Tibial nerve (tissue), 4 donors: ENCODE results near the gene PPT1. TPM values are rescaled to one million over a fixed set of nuclear protein-coding genes. Genes with fewer than 3 reads are reported as not detected.

ENCODE experiments used
- DNase-seq, 2 donors: peaks; one replicate each; pipeline ENCODE4 v3.0.0-alpha.2; 2019; ENCODE audit warnings: low spot score in 2 of 2
- H3K27ac ChIP-seq, 4 donors: fragments of 200-600 bp; sonication (generic) in 3 of 4; one replicate each; pipeline ENCODE4 v1.5.1; 2017 to 2019; ENCODE audit warnings: mild to moderate bottlenecking in 1 of 4
- H3K27me3 ChIP-seq, 2 donors: fragments of 200-600 bp; sonication (generic) in 1 of 2; one replicate each; pipeline versions ENCODE4 v1.5.1 to v1.6.0; 2017 to 2019
- H3K36me3 ChIP-seq, 3 donors: fragments of 200-600 bp; sonication (generic); one replicate each; pipeline ENCODE4 v1.5.1; 2018 to 2019
- H3K4me1 ChIP-seq, 4 donors: fragments of 200-600 bp; sonication (generic) in 3 of 4; one replicate each; pipeline ENCODE4 v1.5.1; 2017 to 2019
- H3K4me3 ChIP-seq, 4 donors: fragments of 200-600 bp; sonication (generic) in 3 of 4; one replicate each; pipeline ENCODE4 v1.5.1; 2017 to 2019; ENCODE audit warnings: mild to moderate bottlenecking in 1 of 4, moderate library complexity in 1 of 4
- H3K9me3 ChIP-seq, 4 donors: fragments of 200-600 bp; sonication (generic) in 3 of 4; one replicate each; pipeline ENCODE4 v1.5.1; 2017 to 2019
- EP300 ChIP-seq, 2 donors: sonication (generic); formaldehyde crosslinking; IDR thresholded peaks; one replicate each; pipeline ENCODE4 v1.6.1; 2017; ENCODE audit warnings: antibody characterized with exemption in 2 of 2, mild to moderate bottlenecking in 1 of 2
- POLR2A ChIP-seq, 2 donors: fragments of 450-650 bp; IDR thresholded peaks; one replicate each; pipeline ENCODE4 v1.6.1; 2017; ENCODE audit warnings: antibody characterized with exemption in 2 of 2, mild to moderate bottlenecking in 2 of 2, moderate library complexity in 2 of 2
- WGBS, 2 donors: methylation state at CpG; one replicate each; pipeline ENCODE4 v1.1.5; 2018; 5-methylcytosine and 5-hydroxymethylcytosine counted together
- total RNA-seq, 4 donors: library from RNA; depleted of rRNA; stranded (reverse); fragments of >200 nt; gene quantifications; one replicate each; pipeline ENCODE4 v1.1.0, GENCODE V29; 2016
- TF ChIP-seq, protein P1 (sequence below), 5 experiments: fragments of 200-600 bp in 3 of 5; fragments of 450-650 bp in 2 of 5; sonication (generic) in 3 of 5; IDR thresholded peaks; one replicate each; pipeline ENCODE4 v1.5.1; 2016 to 2019; ENCODE audit warnings: antibody characterized with exemption in 5 of 5, mild to moderate bottlenecking in 3 of 5, moderate library complexity in 2 of 5

PPT1 gene
- total RNA-seq, 4 donors from 2014 or later = 52.8 to 88.5 (median 58.7) TPM

DNA sequence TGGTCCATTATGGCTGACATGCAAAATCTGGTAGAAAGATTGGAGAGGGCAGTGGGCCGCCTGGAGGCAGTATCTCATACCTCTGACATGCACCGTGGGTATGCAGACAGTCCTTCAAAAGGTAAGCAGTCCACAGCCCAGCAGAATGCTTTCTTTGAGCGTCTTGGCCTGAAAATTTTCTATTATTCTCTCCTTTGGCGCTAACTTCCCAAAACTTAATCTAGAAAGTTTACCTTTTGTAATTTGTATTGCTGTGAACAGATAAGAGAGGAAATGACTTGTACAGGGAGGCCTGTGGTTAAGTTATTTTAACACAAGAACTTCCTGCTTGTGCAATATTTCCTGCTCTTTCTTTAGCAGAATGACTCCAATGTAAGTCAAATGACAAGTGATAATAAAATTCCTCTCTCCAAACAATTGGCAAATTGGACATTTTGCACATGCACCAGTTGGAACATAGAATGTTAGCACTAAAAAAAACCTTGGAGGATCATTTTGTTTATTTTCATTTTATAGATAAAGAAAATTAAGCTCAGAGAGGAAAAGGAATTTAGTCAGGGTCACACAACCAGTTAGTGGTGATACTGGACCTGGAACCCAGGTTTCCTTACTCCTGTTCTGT, 37.6 kb downstream of the PPT1 start:
- Histone ChIP-seq H3K4me1 (peaks cover 0 to 70% (median 47%) of the 10 kb centered on the region in 4 donors), H3K27ac (peak overlapping the region in 3 of 4 donors; percentile 50 to 67 (median 53)), H3K4me3 (no peak overlapping the region), H3K9me3 (no peaks in the 10 kb centered on the region), H3K27me3 (no peaks in the 10 kb centered on the region), H3K36me3 (peaks cover 0 to 54% (median 7%) of the 10 kb centered on the region in 3 donors)
- TF ChIP-seq, protein P1, sequence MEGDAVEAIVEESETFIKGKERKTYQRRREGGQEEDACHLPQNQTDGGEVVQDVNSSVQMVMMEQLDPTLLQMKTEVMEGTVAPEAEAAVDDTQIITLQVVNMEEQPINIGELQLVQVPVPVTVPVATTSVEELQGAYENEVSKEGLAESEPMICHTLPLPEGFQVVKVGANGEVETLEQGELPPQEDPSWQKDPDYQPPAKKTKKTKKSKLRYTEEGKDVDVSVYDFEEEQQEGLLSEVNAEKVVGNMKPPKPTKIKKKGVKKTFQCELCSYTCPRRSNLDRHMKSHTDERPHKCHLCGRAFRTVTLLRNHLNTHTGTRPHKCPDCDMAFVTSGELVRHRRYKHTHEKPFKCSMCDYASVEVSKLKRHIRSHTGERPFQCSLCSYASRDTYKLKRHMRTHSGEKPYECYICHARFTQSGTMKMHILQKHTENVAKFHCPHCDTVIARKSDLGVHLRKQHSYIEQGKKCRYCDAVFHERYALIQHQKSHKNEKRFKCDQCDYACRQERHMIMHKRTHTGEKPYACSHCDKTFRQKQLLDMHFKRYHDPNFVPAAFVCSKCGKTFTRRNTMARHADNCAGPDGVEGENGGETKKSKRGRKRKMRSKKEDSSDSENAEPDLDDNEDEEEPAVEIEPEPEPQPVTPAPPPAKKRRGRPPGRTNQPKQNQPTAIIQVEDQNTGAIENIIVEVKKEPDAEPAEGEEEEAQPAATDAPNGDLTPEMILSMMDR (IDR thresholded peaks at IDR 0.05) = no peak
- TF ChIP-seq POLR2A (IDR thresholded peaks at IDR 0.05) (no peak), EP300 (IDR thresholded peaks at IDR 0.05) (peak; percentile 49 to 62)
- no peak for DNase-seq
- WGBS, 2 donors = 63 to 73% methylated on average over 4 of the region's 4 CpGs

DNA sequence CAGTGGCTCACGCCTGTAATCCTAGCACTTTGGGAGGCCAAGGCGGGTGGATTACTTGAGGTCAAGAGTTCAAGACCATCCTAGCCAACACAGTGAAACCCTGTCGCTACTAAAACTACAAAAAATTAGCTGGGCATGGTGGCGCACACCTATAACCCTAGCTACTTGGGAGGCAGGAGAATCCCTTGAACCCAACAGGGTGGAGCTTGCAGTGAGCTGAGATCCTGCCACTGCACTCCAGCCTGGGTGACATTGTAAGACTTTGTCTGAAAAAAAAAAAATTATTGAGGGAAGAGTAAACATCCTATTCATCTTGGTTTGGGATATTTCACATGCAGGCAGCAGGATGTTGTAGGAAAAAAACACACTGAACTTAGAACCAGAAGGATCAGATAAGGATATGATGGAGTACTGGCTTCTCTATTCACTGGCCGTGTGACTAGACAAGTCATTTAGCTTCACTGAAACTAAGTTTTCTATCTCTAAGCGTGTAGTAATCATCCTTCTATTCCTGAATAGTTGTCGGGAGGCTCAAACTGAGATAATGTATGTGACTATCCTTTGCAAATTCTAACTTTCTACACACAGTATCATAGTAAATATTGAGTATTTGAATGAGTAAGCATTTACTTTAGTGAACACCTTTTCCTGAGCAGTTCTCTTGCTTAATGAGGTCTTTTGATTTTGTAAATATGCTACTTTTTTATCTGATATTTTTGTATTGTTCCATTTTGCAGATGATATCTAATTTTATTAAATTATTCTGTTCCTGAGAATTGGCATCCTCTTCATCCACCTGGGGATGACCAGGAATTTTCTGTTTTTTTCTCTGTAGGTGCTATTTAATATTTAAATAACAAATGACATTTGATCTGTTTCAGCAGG, 38.4 kb downstream of the PPT1 start:
- peaks cover 0 to 46% (median 0%) of the 10 kb centered on the region in 3 donors for H3K36me3 ChIP-seq
- H3K9me3 ChIP-seq = no peaks in the 10 kb centered on the region
- no peak overlapping the region for H3K4me3 ChIP-seq
- H3K27ac ChIP-seq = peak overlapping the region; percentile 37 to 67 (median 46)
- H3K4me1 ChIP-seq = peaks cover 0 to 75% (median 43%) of the 10 kb centered on the region in 4 donors
- H3K27me3 ChIP-seq = no peaks in the 10 kb centered on the region
- DNase-seq = no peak
- TF ChIP-seq POLR2A (IDR thresholded peaks at IDR 0.05) (no peak), EP300 (IDR thresholded peaks at IDR 0.05) (no peak)
- TF ChIP-seq, protein P1 (IDR thresholded peaks at IDR 0.05) = no peak
- 73 to 82% methylated on average over 7 of the region's 7 CpGs for WGBS, 2 donors

DNA sequence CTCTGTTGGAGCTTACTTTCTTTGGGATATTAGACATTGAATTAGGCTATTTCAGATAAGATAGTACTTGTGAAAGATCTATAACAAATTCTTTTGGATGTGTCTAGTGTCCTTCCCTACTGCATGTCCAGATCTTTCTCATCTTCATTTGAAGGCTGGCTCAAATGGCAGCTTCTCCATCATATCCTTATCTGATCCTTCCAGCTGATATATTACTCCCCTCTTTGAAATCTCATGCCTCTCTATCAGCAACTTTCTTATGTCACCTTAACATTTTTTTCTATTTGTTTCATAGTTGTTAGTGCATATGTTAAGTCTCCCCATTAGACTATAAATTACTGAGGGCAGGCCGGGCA, 39.0 kb downstream of the PPT1 start:
- no peaks in the 10 kb centered on the region for H3K9me3 ChIP-seq
- H3K4me1 ChIP-seq = peaks cover 0 to 78% (median 43%) of the 10 kb centered on the region in 4 donors
- no peak for TF ChIP-seq EP300 (IDR thresholded peaks at IDR 0.05)
- TF ChIP-seq POLR2A (IDR thresholded peaks at IDR 0.05) = no peak
- TF ChIP-seq, protein P1 (IDR thresholded peaks at IDR 0.05) = no peak
- H3K27me3 ChIP-seq = no peaks in the 10 kb centered on the region
- DNase-seq = no peak
- no peak overlapping the region for H3K4me3 ChIP-seq
- 71 to 80% methylated on average over 1 of the region's 1 CpG for WGBS, 2 donors
- peak overlapping the region in 3 of 4 donors; percentile 41 to 50 (median 44) for H3K27ac ChIP-seq
- peaks cover 0 to 40% (median 0%) of the 10 kb centered on the region in 3 donors for H3K36me3 ChIP-seq

DNA sequence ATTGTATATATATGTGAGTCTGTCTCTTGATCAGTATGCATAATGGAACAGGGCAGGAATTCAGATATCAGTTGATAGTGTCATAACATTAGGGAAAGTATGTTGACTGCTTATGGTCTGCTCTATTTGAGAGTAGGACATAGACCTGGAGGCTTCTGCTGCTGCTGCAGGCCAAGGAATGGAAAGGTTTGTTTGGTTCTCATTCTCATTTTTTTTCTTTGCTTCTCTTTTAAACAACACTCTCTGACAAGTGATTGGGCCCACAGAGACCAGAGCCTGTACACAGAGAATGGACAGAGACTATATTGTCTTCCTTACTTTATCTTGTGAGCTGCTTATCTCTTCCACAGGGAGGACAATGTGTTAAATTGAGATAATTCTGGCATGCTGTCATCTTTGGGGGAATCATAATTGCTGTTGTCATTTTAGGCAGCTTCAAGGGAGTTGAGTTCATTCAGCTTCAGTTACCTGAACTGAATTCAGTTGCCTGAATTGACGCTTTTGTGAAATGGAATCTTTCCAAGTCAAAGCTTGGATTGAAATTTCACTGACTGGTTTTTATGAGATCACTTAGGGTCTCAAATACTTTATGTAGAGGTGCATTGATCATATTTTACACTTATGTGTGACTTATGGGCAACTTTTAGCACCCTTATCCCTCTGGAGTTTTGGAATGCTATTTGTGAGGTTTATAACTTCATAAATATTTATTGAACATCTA, 39.6 kb downstream of the PPT1 start:
- Histone ChIP-seq H3K27me3 (no peaks in the 10 kb centered on the region), H3K9me3 (no peaks in the 10 kb centered on the region), H3K27ac (peak overlapping the region in 3 of 4 donors; percentile 41 to 50 (median 44)), H3K4me1 (peaks cover 0 to 84% (median 44%) of the 10 kb centered on the region in 4 donors), H3K36me3 (peaks cover 0 to 34% (median 0%) of the 10 kb centered on the region in 3 donors), H3K4me3 (no peak overlapping the region)
- TF ChIP-seq EP300 (IDR thresholded peaks at IDR 0.05) (no peak), POLR2A (IDR thresholded peaks at IDR 0.05) (no peak)
- TF ChIP-seq, protein P1 (IDR thresholded peaks at IDR 0.05) = no peak
- no peak for DNase-seq
- 46 to 71% methylated on average over 1 of the region's 1 CpG for WGBS, 2 donors
